H9 (cell line): Measurements from ENCODE around the gene UBAP1. TPM values are rescaled to one million over a fixed set of nuclear protein-coding genes. Genes with fewer than 3 reads are reported as not detected.

Experiments used
- DNase-seq: peaks from one replicate; pipeline ENCODE4 v3.0.0-alpha.2; 2017
- H2AFZ ChIP-seq: one replicate; pipeline ENCODE4 v1.6.1; 2013; ENCODE audit warnings: mild to moderate bottlenecking, low read length, control low read depth, moderate library complexity
- H2AK5ac ChIP-seq: 2 replicates; pipeline ENCODE4 v1.6.1; 2013; ENCODE audit warnings: low read length, control low read depth, mixed read lengths; ENCODE audit not compliant: insufficient read length
- H2BK120ac ChIP-seq: one replicate; pipeline ENCODE4 v1.6.1; 2013; ENCODE audit warnings: low read depth, mild to moderate bottlenecking, low read length, control low read depth, inconsistent platforms; ENCODE audit not compliant: poor library complexity, severe bottlenecking
- H2BK12ac ChIP-seq: 2 replicates; pipeline ENCODE4 v1.6.1; 2013; ENCODE audit warnings: low read length, control low read depth, mixed read lengths, low read depth; ENCODE audit not compliant: insufficient read length
- H2BK15ac ChIP-seq: 2 replicates; pipeline ENCODE4 v1.6.1; 2013; ENCODE audit warnings: low read depth, low read length, control low read depth
- H2BK20ac ChIP-seq: one replicate; pipeline ENCODE4 v1.6.1; 2013; ENCODE audit warnings: low read depth, mild to moderate bottlenecking, low read length, control low read depth, inconsistent platforms; ENCODE audit not compliant: poor library complexity, severe bottlenecking
- H2BK5ac ChIP-seq: 2 replicates; pipeline ENCODE4 v1.6.1; 2013; ENCODE audit warnings: low read length, control low read depth, mixed read lengths; ENCODE audit not compliant: insufficient read length
- H3K14ac ChIP-seq: 2 replicates; pipeline ENCODE4 v1.6.1; 2013; ENCODE audit warnings: low read length, control low read depth; ENCODE audit not compliant: insufficient read depth
- H3K18ac ChIP-seq: 2 replicates; pipeline ENCODE4 v1.6.1; 2013; ENCODE audit warnings: low read depth, mild to moderate bottlenecking, mixed read lengths, low read length, control low read depth; ENCODE audit not compliant: insufficient read length
- H3K23ac ChIP-seq: 2 replicates; pipeline ENCODE4 v1.6.1; 2013; ENCODE audit warnings: low read length, control low read depth, mixed read lengths, low read depth; ENCODE audit not compliant: insufficient read length
- H3K23me2 ChIP-seq: 2 replicates; pipeline ENCODE4 v1.6.1; 2013; ENCODE audit warnings: low read depth, mild to moderate bottlenecking, mixed read lengths, low read length, control low read depth; ENCODE audit not compliant: insufficient read length, poor library complexity, severe bottlenecking
- H3K27ac ChIP-seq: 2 replicates; pipeline ENCODE4 v1.5.1; 2013; ENCODE audit warnings: low read length, control low read depth, mixed read lengths, low read depth; ENCODE audit not compliant: insufficient read length
- H3K27me3 ChIP-seq: 2 replicates; pipeline ENCODE4 v1.6.1; 2013; ENCODE audit warnings: low read length, control low read depth, inconsistent platforms; ENCODE audit not compliant: insufficient read depth
- H3K4ac ChIP-seq: 2 replicates; pipeline ENCODE4 v1.6.1; 2013; ENCODE audit warnings: low read depth, mild to moderate bottlenecking, control low read depth, inconsistent platforms, low read length, moderate library complexity
- H3K4me1 ChIP-seq: 2 replicates; pipeline ENCODE4 v1.6.1; 2013; ENCODE audit warnings: low read length, control low read depth, inconsistent platforms; ENCODE audit not compliant: insufficient read depth
- H3K4me2 ChIP-seq: 2 replicates; pipeline ENCODE4 v1.6.1; 2013; ENCODE audit warnings: low read length, control low read depth, mixed read lengths; ENCODE audit not compliant: insufficient read length, insufficient read depth
- H3K56ac ChIP-seq: 2 replicates; pipeline ENCODE4 v1.6.1; 2013; ENCODE audit warnings: low read depth, mild to moderate bottlenecking, mixed read lengths, low read length, control low read depth; ENCODE audit not compliant: insufficient read length
- H3K79me1 ChIP-seq: 2 replicates; pipeline ENCODE4 v1.6.1; 2013; ENCODE audit warnings: low read depth, mild to moderate bottlenecking, moderate library complexity, low read length, control low read depth, inconsistent platforms; ENCODE audit not compliant: insufficient read depth, poor library complexity, severe bottlenecking
- H3K79me2 ChIP-seq: 2 replicates; pipeline ENCODE4 v1.6.1; 2013; ENCODE audit warnings: low read length, control low read depth, inconsistent platforms; ENCODE audit not compliant: insufficient read depth
- H3K9ac ChIP-seq: 2 replicates; pipeline ENCODE4 v1.6.1; 2013; ENCODE audit warnings: low read length, control low read depth, mixed read lengths; ENCODE audit not compliant: insufficient read length; ENCODE audit errors: extremely low read depth
- H3K9me3 ChIP-seq: one replicate; pipeline ENCODE4 v1.6.1; 2013; ENCODE audit warnings: low read depth, low read length, inconsistent platforms; ENCODE audit not compliant: control insufficient read depth
- H3T11ph ChIP-seq: one replicate; pipeline ENCODE4 v1.6.1; 2013; ENCODE audit warnings: mild to moderate bottlenecking, low read length, control low read depth, inconsistent platforms
- H4K20me1 ChIP-seq: one replicate; pipeline ENCODE4 v1.6.1; 2013; ENCODE audit not compliant: control insufficient read depth, insufficient read length, insufficient read depth
- H4K5ac ChIP-seq: 2 replicates; pipeline ENCODE4 v1.6.1; 2013; ENCODE audit warnings: low read depth, mild to moderate bottlenecking, mixed read lengths, low read length, control low read depth; ENCODE audit not compliant: insufficient read length
- H4K8ac ChIP-seq: replicated peaks from 2 replicates; pipeline ENCODE4 v1.6.1; 2013; ENCODE audit warnings: low read length, control low read depth, mixed read lengths, low read depth; ENCODE audit not compliant: insufficient read length
- H4K91ac ChIP-seq: 2 replicates; pipeline ENCODE4 v1.6.1; 2013; ENCODE audit warnings: low read depth, mild to moderate bottlenecking, moderate library complexity, mixed read lengths, low read length, control low read depth; ENCODE audit not compliant: insufficient read length
- H3K27ac Mint-ChIP-seq, 3 experiments: 2 replicates in 2 of 3; 3 replicates in 1 of 3; pipeline ENCODE4 v1.8.0; 2020 to 2021; ENCODE audit warnings: mixed read lengths in 3 of 3, mild to moderate bottlenecking in 1 of 3, moderate library complexity in 1 of 3
- H3K27me3 Mint-ChIP-seq: 2 replicates; pipeline ENCODE4 v1.8.0; 2021; ENCODE audit warnings: low read depth, mild to moderate bottlenecking, moderate library complexity, mixed read lengths
- H3K36me3 Mint-ChIP-seq, 3 experiments: 2 replicates in 2 of 3; 3 replicates in 1 of 3; pipeline ENCODE4 v1.8.0; 2020 to 2021; ENCODE audit warnings: low read depth in 3 of 3, mixed read lengths in 3 of 3; ENCODE audit not compliant: insufficient read depth in 1 of 3
- H3K4me1 Mint-ChIP-seq, 2 experiments: 2 replicates each; pipeline ENCODE4 v1.8.0; 2020; ENCODE audit warnings: mixed read lengths in 2 of 2
- H3K4me3 Mint-ChIP-seq, 2 experiments: 2 replicates in 1 of 2; 3 replicates in 1 of 2; pipeline ENCODE4 v1.8.0; 2020 to 2021; ENCODE audit warnings: mild to moderate bottlenecking in 2 of 2, mixed read lengths in 2 of 2, moderate library complexity in 1 of 2
- H3K9me3 Mint-ChIP-seq, 2 experiments: 2 replicates in 1 of 2; 3 replicates in 1 of 2; pipeline ENCODE4 v1.8.0; 2020; ENCODE audit warnings: mild to moderate bottlenecking in 2 of 2, mixed read lengths in 2 of 2, moderate library complexity in 1 of 2
- CTCF ChIP-seq: fragments of 200-600 bp; sonication (generic); conservative IDR thresholded peaks from 3 replicates; pipeline ENCODE4 v1.8.0; 2021; ENCODE audit warnings: antibody characterized with exemption, mild to moderate bottlenecking
- total RNA-seq: library from RNA; stranded (reverse); gene quantifications from 2 replicates; pipeline ENCODE4 v1.2.1, GENCODE V29; 2021

The UBAP1 gene
- total RNA-seq, 1 experiment from 2014 or later, result 32.6 TPM

GRCh38 chr9:34205102-34205501, 26.3 kb downstream of the UBAP1 start:
- Histone ChIP-seq H3K56ac (no peak overlapping the region), H2AFZ (no peak overlapping the region), H4K8ac (no peak overlapping the region), H3K4me2 (no peak overlapping the region), H2BK20ac (no peak overlapping the region), H3K4ac (no peak overlapping the region), H3K18ac (no peak overlapping the region), H3K4me1 (no peaks in the 10 kb centered on the region), H3K79me1 (no peaks in the 10 kb centered on the region), H2AK5ac (no peak overlapping the region), H3K23me2 (no peaks in the 10 kb centered on the region), H2BK120ac (no peak overlapping the region), H3T11ph (no peak overlapping the region), H3K27me3 (no peaks in the 10 kb centered on the region), H2BK5ac (no peak overlapping the region), H3K9ac (no peak overlapping the region), H3K23ac (no peak overlapping the region), H3K9me3 (no peaks in the 10 kb centered on the region), H3K14ac (no peak overlapping the region), H3K27ac (no peak overlapping the region), H4K5ac (no peak overlapping the region), H4K20me1 (no peaks in the 10 kb centered on the region), H4K91ac (no peak overlapping the region), H2BK12ac (no peak overlapping the region), H3K79me2 (peaks cover 2% of the 10 kb centered on the region; the same call in 1 of the 2 replicates), H2BK15ac (no peak overlapping the region)
- peaks cover 0 to 29% (median 3%) of the 10 kb centered on the region in 3 experiments; a peak in 4 of 7 replicates for H3K36me3 Mint-ChIP-seq
- H3K9me3 Mint-ChIP-seq, result peaks cover 2 to 3% of the 10 kb centered on the region in 2 experiments; a peak in 2 of 5 replicates
- TF ChIP-seq CTCF, result no peak
- no peak for DNase-seq
- no peak overlapping the region for H3K4me3 Mint-ChIP-seq
- H3K27ac Mint-ChIP-seq, result peak overlapping the region in 1 of 3 experiments; percentile 2; a peak in 1 of 7 replicates
- no peaks in the 10 kb centered on the region for H3K27me3 Mint-ChIP-seq
- H3K4me1 Mint-ChIP-seq, result peaks cover 3 to 7% of the 10 kb centered on the region in 2 experiments; a peak in 3 of 4 replicates
